ENCODE measurements around the gene IGF2.
A peak's percentile ranks its signal among the peaks of the same experiment; 100 is the strongest.

The IGF2 gene

DNA sequence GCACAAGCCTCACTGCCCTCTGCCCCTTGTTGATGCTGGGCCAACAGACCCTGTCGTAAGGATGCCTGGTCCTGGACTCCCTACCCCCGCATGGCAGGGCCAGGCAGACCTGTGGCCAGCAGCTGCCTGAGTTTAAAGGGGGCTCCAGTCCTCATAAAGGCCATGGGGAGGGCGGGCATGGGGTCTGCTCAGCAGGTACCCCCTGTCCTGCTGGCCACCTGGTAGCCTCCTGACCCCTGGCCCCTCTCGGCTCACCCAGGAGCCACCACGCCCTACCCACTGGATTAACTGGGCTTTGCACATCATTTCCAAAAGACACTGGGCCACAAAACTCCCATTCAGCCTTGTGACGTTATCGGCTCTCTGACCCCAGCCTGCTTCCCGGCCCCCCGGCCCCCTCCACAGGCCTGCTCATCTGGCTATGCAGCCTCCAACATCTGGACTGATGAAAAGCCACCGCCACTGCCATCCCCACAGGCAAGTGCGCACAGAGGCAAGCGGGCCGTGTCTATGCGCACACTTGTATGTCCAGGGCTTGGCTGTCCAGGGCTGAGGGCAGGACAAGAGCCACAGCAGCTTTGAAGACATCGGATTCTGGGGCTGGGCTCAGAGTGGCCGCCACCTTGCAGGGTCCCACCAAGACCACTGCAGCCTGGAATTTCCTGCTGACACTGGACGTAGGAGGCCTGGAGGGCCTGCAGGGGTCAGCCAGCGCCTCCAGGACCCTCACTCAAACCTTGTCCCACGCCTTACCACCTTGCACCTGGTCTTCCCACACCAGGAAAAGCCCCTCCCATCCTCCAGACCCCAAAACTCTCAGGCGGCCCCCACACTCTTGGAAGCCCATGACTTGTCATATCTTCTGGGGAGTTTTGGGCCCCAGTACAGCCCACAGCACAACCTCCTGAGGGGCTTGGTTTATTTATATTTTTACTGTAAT is 48.7 kb downstream of the IGF2 start:
- peak; percentile 1 for DNase-seq

GRCh38 chr11:2089536-2090165 is 49.5 kb downstream of the IGF2 start:
- no peak for DNase-seq

GRCh38 chr11:2088746-2089535 is 50.2 kb downstream of the IGF2 start:
- no peak for DNase-seq

DNA sequence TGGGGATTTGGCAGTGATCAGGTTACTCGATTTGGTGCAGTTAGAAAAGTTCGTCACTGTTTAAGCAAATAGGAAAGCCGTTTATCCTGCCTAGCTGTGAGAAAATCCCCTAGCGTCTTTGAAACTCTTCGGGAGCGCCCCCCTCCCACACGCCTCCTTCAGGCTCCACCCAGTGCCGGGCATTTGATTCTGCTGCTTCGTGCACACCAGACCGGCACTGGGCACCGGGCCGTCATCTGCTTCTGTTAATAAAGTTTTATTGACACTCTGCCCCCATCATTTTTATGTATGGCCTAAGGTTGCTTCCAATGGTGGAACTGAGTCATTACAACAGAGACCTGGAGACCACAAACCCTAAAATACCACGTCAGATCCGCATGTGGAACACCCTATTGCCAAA is 50.9 kb downstream of the IGF2 start:
- DNase-seq: no peak

DNA sequence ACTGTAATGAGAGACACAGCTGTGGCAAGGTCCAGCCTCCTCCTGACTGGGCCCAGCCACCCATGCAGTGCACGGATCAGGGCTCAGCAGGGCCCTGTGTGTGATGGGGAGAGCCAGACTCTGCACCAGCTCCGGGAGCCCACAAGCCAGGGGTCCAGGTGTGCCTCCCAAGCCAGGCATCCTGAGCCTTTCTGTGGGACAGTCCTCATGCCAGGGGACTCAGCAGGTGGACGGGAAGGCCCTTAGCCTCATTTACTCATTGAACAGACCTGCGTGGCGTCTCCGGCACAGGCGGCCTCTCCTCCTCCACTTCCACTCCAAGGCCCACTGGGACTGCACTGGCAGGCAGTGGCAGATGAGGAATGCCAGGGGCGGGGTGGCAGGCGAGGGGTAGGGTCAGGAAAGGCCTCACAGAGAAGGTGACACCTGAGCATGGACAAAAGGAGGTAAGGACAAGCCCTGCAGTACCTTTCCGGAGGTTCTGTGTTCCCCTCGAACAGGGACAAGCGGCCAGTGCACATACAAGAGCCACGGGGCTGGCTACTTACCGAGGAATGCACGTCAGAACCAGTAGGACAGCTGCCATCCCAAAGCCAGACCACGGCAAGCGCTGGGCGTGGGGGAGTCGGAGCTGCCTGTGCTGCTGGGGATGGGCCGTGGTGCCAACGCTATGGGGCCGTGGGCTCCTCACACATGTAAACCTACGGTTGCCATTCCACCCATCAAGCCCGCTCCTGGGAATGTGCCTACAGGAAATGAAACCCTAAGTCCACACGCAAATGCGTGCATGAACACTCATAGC is 52.7 kb downstream of the IGF2 start:
- DNase-seq: no peak

DNA sequence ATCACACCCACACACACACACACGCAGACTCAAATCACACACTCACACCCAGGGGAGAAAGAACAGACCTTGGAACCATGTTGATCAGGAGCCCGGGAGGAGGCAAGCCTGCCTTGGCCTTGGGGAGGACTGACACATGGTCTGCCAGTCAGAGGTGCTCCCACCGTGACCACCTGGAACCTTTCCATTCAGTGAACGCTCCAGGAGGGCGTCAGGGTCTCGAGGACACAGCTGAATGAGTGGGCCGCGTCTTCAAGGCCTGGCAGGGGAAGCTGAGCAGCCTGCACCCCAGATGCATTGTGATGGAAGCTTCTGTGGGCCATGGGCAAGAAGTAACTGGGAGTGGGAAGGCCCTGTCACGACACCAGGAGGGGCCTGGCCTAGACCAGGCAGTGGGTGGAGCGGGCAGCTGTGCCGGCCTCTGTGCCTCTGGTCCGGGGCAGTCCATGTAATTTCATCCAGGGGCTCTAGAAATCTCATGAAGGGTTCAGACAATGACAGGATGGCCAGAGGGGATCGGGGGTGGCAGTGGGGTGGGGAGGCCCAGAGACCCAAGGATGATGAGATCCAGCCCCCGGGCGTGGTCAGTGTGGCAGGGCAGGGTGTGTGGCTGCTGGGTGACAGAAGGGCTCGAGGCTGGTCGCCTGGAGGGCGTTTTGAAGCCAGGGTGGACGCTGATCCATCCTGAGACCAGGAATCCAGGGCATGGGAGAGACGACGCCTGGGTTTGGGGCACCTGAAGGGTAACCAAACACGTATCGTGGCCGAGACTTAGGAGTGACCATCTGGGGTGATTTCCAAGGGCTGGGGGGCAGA is 53.7 kb downstream of the IGF2 start:
- no peak for DNase-seq

- DNase-seq: no peak
These were observed 54.5 kb downstream of the IGF2 start for GRCh38 chr11:2084721-2085120.
